HG03039 (cell line): Measurements from ENCODE around the gene CAMTA1.

ENCODE experiments used
- ATAC-seq: cut with Tn5 transposase; IDR thresholded peaks from one replicate; pipeline ENCODE4 v1.9.1; 2021; ENCODE audit warnings: mild to moderate bottlenecking, moderate library complexity; ENCODE audit not compliant: unreplicated experiment

Gene CAMTA1

GRCh38 chr1:6870571-6870970 is 85.3 kb downstream of the CAMTA1 start:
- no peak for ATAC-seq

- ATAC-seq: no peak
These were observed 86.2 kb downstream of the CAMTA1 start for GRCh38 chr1:6871300-6871972.

GRCh38 chr1:6872573-6873261 is 87.5 kb downstream of the CAMTA1 start:
- ATAC-seq: no peak

GRCh38 chr1:6873298-6874015 is 88.2 kb downstream of the CAMTA1 start:
- no peak for ATAC-seq

GRCh38 chr1:6874298-6874697 is 89.0 kb downstream of the CAMTA1 start:
- ATAC-seq: no peak

GRCh38 chr1:6880951-6881690 is 95.9 kb downstream of the CAMTA1 start:
- no peak for ATAC-seq

DNA sequence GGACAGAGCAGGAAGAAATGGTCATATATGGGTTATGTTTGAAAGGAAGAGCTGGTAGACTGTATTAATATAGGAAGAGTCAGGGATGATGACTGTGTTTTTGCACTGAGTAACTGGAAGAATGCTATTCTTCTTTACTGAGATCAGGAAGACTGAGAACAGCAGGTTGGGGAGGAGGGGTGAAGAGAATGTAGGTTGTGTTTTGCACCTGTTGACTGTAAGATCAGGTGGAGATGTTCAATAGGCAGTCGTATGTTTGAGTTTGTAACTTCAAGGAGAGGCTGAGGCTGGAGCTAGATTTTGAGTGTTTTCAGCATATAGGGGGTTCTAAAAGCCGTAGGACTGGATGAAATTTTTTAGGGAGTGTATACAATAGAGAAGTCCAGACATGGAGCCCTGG is 97.2 kb downstream of the CAMTA1 start:
- no peak for ATAC-seq

DNA sequence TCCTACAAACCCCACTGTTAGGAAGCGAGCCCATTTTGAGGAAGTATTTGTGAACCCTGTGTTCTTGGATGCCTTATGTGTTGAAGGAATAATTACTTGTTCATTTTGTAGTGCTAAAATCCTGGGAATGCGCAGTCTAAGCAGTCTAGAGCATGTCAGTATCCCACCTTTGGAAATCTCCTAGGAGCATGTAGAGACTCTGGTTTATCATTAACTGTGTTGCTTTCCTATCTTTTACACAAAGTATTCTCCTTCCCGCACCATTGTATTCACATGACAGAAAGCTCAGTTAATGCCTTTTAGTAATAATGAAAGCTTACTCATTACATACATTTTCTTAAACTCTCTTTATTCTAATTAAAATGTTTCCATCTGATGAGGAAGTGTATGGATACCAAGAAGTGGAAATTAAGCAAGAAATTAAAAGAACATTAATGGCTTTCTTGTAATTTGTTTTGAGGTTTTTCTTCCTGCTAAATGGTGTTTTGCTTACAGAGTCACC is 99.4 kb downstream of the CAMTA1 start:
- no peak for ATAC-seq

- no peak for ATAC-seq
These were observed 100.2 kb downstream of the CAMTA1 start for GRCh38 chr1:6885426-6885825.

DNA sequence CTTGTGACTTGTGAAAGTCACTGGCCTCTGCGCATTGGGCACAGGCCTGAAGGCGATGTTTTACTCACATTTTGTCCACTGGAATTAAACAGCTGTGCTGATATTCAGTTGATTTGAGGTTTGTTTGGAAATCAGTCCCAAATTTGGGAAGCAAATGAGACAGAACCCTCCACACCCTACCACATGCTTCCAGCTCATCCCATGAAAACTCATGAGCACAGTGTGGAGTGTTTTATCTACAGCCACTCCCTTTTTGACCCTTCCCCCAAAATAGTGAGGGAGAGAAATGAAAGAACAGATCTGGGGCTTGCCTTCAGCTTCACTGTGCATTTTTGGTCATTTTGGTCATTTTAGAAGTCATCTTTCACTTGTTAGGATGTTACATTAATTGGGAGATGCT is 101.3 kb downstream of the CAMTA1 start:
- ATAC-seq: no peak

DNA sequence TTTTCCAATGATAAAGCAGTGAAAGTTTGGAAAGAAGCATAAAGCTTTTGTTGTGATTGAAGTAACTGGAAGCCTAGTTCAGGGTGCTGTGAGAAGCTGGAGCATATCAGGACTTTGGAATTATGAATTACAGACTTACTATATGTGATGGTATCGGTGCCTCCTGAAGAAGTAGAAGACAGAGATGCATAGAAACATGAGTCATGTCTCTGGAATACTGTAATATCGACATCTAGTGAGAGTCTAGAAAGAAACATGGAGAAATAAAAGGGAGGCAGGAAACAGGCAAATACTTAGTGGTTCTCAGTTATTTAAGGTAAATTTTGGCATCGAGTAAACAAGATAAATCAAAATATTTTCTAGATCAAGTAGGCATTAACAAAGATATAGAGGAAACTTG is 103.0 kb downstream of the CAMTA1 start:
- ATAC-seq: no peak

DNA sequence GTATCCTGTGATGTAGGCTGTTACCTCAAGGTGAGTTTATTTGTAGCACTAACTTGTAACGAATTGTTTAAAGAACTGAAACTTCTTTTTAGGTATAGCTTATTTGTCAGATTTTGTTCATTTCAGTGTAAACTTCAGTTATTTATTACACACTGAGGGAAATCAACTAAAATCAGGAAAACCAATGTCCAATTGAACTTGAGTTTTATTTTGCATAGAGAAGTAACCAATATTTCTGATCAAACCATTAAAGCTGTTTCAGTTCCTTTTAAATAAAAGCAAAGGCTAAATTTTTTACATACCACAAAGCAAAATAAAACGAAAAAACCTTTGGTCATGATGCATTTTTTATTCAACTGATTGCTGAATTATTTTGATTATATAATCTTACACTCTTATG is 103.6 kb downstream of the CAMTA1 start:
- ATAC-seq: no peak

- ATAC-seq: no peak
These were observed 104.7 kb downstream of the CAMTA1 start for GRCh38 chr1:6889875-6890480.

GRCh38 chr1:6890686-6891085 is 105.4 kb downstream of the CAMTA1 start:
- no peak for ATAC-seq

GRCh38 chr1:6891781-6892579 is 106.7 kb downstream of the CAMTA1 start:
- no peak for ATAC-seq

- ATAC-seq: no peak
These were observed 108.1 kb downstream of the CAMTA1 start for GRCh38 chr1:6893388-6893787.

GRCh38 chr1:6897138-6897537 is 111.9 kb downstream of the CAMTA1 start:
- no peak for ATAC-seq

GRCh38 chr1:6898974-6899539 is 113.8 kb downstream of the CAMTA1 start:
- ATAC-seq: no peak

- ATAC-seq: no peak
These were observed 114.4 kb downstream of the CAMTA1 start for GRCh38 chr1:6899621-6900020.

GRCh38 chr1:6902153-6902552 is 116.9 kb downstream of the CAMTA1 start:
- no peak for ATAC-seq
